ENCODE data around the gene CEP170B. TPM values are rescaled to one million over a fixed set of nuclear protein-coding genes. Genes with fewer than 3 reads are reported as not detected.

Gene CEP170B
- total RNA-seq, 4 donors from 2014 or later, result 1.2 to 28.8 (median 8.3) TPM

- Histone ChIP-seq H3K4me1 (no peaks in the 10 kb centered on the region), H3K4me3 (no peak overlapping the region), H3K27ac (no peak overlapping the region), H3K36me3 (no peaks in the 10 kb centered on the region), H3K9me3 (no peaks in the 10 kb centered on the region), H3K27me3 (no peaks in the 10 kb centered on the region)
- intact Hi-C loops (cut with DNase I; ENCODE audit: low total_unique reads), result no loop called here
- no peak for DNase-seq
- TF ChIP-seq, protein P1, sequence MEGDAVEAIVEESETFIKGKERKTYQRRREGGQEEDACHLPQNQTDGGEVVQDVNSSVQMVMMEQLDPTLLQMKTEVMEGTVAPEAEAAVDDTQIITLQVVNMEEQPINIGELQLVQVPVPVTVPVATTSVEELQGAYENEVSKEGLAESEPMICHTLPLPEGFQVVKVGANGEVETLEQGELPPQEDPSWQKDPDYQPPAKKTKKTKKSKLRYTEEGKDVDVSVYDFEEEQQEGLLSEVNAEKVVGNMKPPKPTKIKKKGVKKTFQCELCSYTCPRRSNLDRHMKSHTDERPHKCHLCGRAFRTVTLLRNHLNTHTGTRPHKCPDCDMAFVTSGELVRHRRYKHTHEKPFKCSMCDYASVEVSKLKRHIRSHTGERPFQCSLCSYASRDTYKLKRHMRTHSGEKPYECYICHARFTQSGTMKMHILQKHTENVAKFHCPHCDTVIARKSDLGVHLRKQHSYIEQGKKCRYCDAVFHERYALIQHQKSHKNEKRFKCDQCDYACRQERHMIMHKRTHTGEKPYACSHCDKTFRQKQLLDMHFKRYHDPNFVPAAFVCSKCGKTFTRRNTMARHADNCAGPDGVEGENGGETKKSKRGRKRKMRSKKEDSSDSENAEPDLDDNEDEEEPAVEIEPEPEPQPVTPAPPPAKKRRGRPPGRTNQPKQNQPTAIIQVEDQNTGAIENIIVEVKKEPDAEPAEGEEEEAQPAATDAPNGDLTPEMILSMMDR (IDR thresholded peaks at IDR 0.05), result no peak
- no peak for TF ChIP-seq POLR2A (IDR thresholded peaks at IDR 0.05)
Measured at GRCh38 chr14:104877806-104878550, 12.9 kb downstream of the CEP170B start.

DNA sequence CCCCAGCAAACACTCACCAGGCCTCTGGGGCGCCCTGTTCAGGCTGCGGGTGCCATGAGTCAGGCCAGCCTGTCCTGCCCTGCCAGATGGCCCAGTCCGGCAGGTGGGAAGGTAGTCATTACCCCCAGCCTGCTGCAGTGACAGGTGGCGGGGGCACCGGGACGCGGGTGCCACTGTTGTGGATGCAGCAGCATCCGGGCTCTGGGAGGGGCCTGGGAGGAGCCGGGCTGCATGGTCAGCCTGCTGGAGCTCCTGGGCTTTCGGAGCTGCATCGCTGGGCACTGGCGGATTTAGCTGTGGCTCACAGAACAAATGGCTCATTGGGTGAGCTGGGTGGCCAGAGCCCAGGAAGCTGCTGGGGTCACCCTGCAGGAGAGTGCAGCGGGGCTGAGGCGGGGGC lies 13.5 kb downstream of the CEP170B start:
- DNase-seq, result no peak

GRCh38 chr14:104879201-104879982 lies 14.3 kb downstream of the CEP170B start:
- H3K4me3 ChIP-seq, result no peak overlapping the region
- no peaks in the 10 kb centered on the region for H3K9me3 ChIP-seq
- H3K4me1 ChIP-seq, result no peaks in the 10 kb centered on the region
- TF ChIP-seq, protein P1 (IDR thresholded peaks at IDR 0.05), result no peak
- TF ChIP-seq POLR2A (IDR thresholded peaks at IDR 0.05), result no peak
- no peaks in the 10 kb centered on the region for H3K27me3 ChIP-seq
- DNase-seq, result no peak
- intact Hi-C loops (cut with DNase I; ENCODE audit: low total_unique reads), result no loop called here
- H3K36me3 ChIP-seq, result no peaks in the 10 kb centered on the region
- no peak overlapping the region for H3K27ac ChIP-seq

More for the DNA sequence above, 13.5 kb downstream of the CEP170B start:
- Histone ChIP-seq H3K4me3 (no peak overlapping the region), H3K9me3 (no peaks in the 10 kb centered on the region), H3K4me1 (no peaks in the 10 kb centered on the region), H3K36me3 (no peaks in the 10 kb centered on the region), H3K27ac (no peak overlapping the region), H3K27me3 (no peaks in the 10 kb centered on the region)
- intact Hi-C loops (cut with DNase I; ENCODE audit: low total_unique reads), result no loop called here
- TF ChIP-seq, protein P1 (IDR thresholded peaks at IDR 0.05), result no peak
- TF ChIP-seq POLR2A (IDR thresholded peaks at IDR 0.05), result no peak

DNA sequence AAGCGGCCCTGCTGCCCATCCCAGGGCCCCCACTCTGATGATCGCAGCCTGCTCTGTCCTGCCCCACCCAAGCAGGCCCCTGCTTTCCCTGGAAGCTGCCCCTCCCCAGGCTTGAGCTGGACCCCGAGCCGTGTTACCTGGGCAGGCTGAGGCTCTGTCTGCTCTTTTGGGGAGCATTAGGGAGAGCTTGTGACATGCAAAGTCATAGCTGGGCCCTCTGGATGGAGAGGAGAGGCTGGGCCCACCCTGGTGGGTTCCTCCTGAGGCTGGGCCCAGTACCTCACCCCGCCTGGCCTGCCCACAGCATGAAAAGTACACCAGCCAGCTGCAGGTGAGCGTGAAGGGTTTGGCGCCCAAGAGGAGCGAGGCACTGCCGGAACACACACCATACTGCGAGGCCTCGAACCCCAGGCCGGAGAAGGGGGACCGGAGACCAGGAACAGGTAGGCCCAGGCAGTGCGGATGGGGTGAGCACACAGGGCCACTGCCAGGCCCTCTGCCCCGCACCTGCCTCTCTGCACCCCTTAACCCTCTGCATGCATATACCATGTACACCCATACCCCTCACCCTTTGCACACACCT lies 15.0 kb downstream of the CEP170B start:
- intact Hi-C loops (cut with DNase I; ENCODE audit: low total_unique reads), result no loop called here
- Histone ChIP-seq H3K27me3 (no peaks in the 10 kb centered on the region), H3K27ac (no peak overlapping the region), H3K4me1 (no peaks in the 10 kb centered on the region), H3K36me3 (no peaks in the 10 kb centered on the region), H3K4me3 (no peak overlapping the region), H3K9me3 (no peaks in the 10 kb centered on the region)
- TF ChIP-seq POLR2A (IDR thresholded peaks at IDR 0.05), result no peak
- TF ChIP-seq, protein P1 (IDR thresholded peaks at IDR 0.05), result no peak
- no peak for DNase-seq

Measured in uterus (tissue), 4 donors.